Endothelial cell of umbilical vein (primary cell): ENCODE data around the gene FLRT2. TPM values are rescaled to one million over a fixed set of nuclear protein-coding genes. Genes with fewer than 3 reads are reported as not detected.

ENCODE experiments used
- BruUV-seq: library from RNA; stranded (reverse); fragments of 400-500 nt; replicated peaks from 2 replicates; lab custom pipeline; 2021; lab: Mats Ljungman, UMichigan
- CTCF ChIA-PET: fragments of 300-600, 350-600 bp; sonication (Branson Sonifier 250); formaldehyde crosslinking; loops from one replicate; lab custom pipeline; 2021; ENCODE audit warnings: antibody characterized with exemption, inconsistent platforms; lab: Charles Lee
- POLR2A ChIA-PET: fragments of 300-600, 350-600 bp; sonication (Branson Sonifier 250); formaldehyde crosslinking; loops from one replicate; lab custom pipeline; 2021; ENCODE audit warnings: antibody characterized with exemption, inconsistent platforms; lab: Charles Lee
- DNase-seq: peaks from one replicate; pipeline ENCODE4 v3.0.0-alpha.2; 2011; ENCODE audit warnings: low read depth, low spot score
- FAIRE-seq: peaks from 2 replicates; lab custom pipeline; 2011; peaks lifted over from hg19 to GRCh38; lab: Jason Lieb, UNC
- H2AFZ ChIP-seq: 2 replicates; pipeline ENCODE4 v1.6.0; 2012; ENCODE audit warnings: low read depth, low read length, control low read depth, inconsistent platforms
- H3K27ac ChIP-seq: 2 replicates; pipeline ENCODE4 v1.5.1; 2011; ENCODE audit warnings: low read depth, mild to moderate bottlenecking, control low read depth, low read length, moderate library complexity; ENCODE audit not compliant: insufficient read depth
- H3K27me3 ChIP-seq, 2 experiments: 2 replicates each; pipeline versions ENCODE4 v1.6.0 to v1.6.1; 2011; ENCODE audit warnings: low read length in 2 of 2, mixed read lengths in 1 of 2; ENCODE audit not compliant: control insufficient read depth in 2 of 2, insufficient read depth in 2 of 2
- H3K36me3 ChIP-seq, 2 experiments: 2 replicates in 1 of 2; 3 replicates in 1 of 2; pipeline ENCODE4 v1.5.1; 2011; ENCODE audit warnings: low read length in 2 of 2, mild to moderate bottlenecking in 1 of 2, moderate library complexity in 1 of 2; ENCODE audit not compliant: control insufficient read depth in 2 of 2, insufficient read depth in 2 of 2; ENCODE audit errors: extremely low read depth in 1 of 2
- H3K4me1 ChIP-seq: 3 replicates; pipeline ENCODE4 v1.5.1; 2011; ENCODE audit warnings: mild to moderate bottlenecking, low read length; ENCODE audit not compliant: control insufficient read depth, insufficient read depth; ENCODE audit errors: extremely low read depth
- H3K4me2 ChIP-seq: 2 replicates; pipeline ENCODE4 v1.6.1; 2011; ENCODE audit warnings: low read length, control low read depth, mixed read lengths; ENCODE audit not compliant: insufficient read depth
- H3K4me3 ChIP-seq, 3 experiments: fragments of 200-600 bp in 1 of 3; sonication (generic), shearing (Covaris generic) in 1 of 3; replicated peaks in 1 of 3; 2 replicates each; pipeline ENCODE4 v1.5.1; 2011 to 2016; ENCODE audit warnings: control low read depth in 3 of 3, low read length in 3 of 3, mild to moderate bottlenecking in 2 of 3, inconsistent platforms in 1 of 3, low read depth in 1 of 3, moderate library complexity in 1 of 3; ENCODE audit not compliant: insufficient read depth in 1 of 3
- H3K79me2 ChIP-seq: 2 replicates; pipeline ENCODE4 v1.6.0; 2012; ENCODE audit warnings: low read length, inconsistent platforms; ENCODE audit not compliant: control insufficient read depth, insufficient read depth
- H3K9ac ChIP-seq: replicated peaks from 2 replicates; pipeline ENCODE3; 2011; ENCODE audit warnings: low read length, control low read depth; ENCODE audit not compliant: insufficient read depth; ENCODE audit errors: extremely low read depth
- H3K9me1 ChIP-seq: replicated peaks from 3 replicates; pipeline ENCODE4 v1.6.0; 2011; ENCODE audit warnings: mild to moderate bottlenecking, low read length; ENCODE audit not compliant: control insufficient read depth, insufficient read depth; ENCODE audit errors: extremely low read depth
- H3K9me3 ChIP-seq: replicated peaks from 2 replicates; pipeline ENCODE4 v1.5.1; 2012; ENCODE audit warnings: low read length, inconsistent platforms; ENCODE audit not compliant: control insufficient read depth, insufficient read depth
- H4K20me1 ChIP-seq: replicated peaks from 2 replicates; pipeline ENCODE3; 2011; ENCODE audit warnings: mild to moderate bottlenecking, low read length; ENCODE audit not compliant: control insufficient read depth, insufficient read depth; ENCODE audit errors: extremely low read depth
- CTCF ChIP-seq, 2 donors: IDR thresholded peaks; 1 replicate in 1 of 2; 2 replicates in 1 of 2; pipeline ENCODE4 v1.5.1; 2011; ENCODE audit warnings: low read length in 2 of 2, mild to moderate bottlenecking in 2 of 2, moderate library complexity in 2 of 2, control low read depth in 1 of 2, inconsistent platforms in 1 of 2, low read depth in 1 of 2; ENCODE audit not compliant: insufficient read depth in 1 of 2; ENCODE audit errors: extremely low read depth in 1 of 2
- EZH2 ChIP-seq: IDR thresholded peaks from 2 replicates; pipeline ENCODE4 v1.6.1; 2012; ENCODE audit warnings: borderline replicate concordance, low read depth, mild to moderate bottlenecking, moderate library complexity, low read length, inconsistent platforms; ENCODE audit not compliant: severe bottlenecking
- FOS ChIP-seq: IDR thresholded peaks from 2 replicates; pipeline ENCODE4 v1.6.1; 2011; ENCODE audit warnings: mild to moderate bottlenecking, low read length, moderate library complexity, borderline replicate concordance; ENCODE audit not compliant: insufficient read depth
- GATA2 ChIP-seq: IDR thresholded peaks from 2 replicates; pipeline ENCODE4 v1.7.0; 2011; ENCODE audit warnings: low read depth, mild to moderate bottlenecking, moderate library complexity, mixed read lengths, low read length; ENCODE audit not compliant: insufficient read length, insufficient read depth
- JUN ChIP-seq: IDR thresholded peaks from 2 replicates; pipeline ENCODE4 v1.6.1; 2011; ENCODE audit warnings: borderline replicate concordance, low read depth; ENCODE audit not compliant: insufficient read length, insufficient read depth
- MYC ChIP-seq: IDR thresholded peaks from one replicate; pipeline ENCODE4 v1.6.1; 2011; ENCODE audit warnings: mild to moderate bottlenecking, low read depth, low read length
- POLR2A ChIP-seq: IDR thresholded peaks from 2 replicates; pipeline ENCODE4 v1.6.1; 2012; ENCODE audit warnings: low read depth, mild to moderate bottlenecking, control low read depth, low read length
- POLR2AphosphoS5 ChIP-seq: IDR thresholded peaks from 2 replicates; pipeline ENCODE4 v1.6.1; 2012; ENCODE audit warnings: low read depth, mild to moderate bottlenecking, control low read depth, low read length, moderate library complexity; ENCODE audit not compliant: insufficient read depth
- dilution Hi-C: fragments of 300-500 bp; cut with MboI; formaldehyde crosslinking; loops from one replicate; pipeline ENCODE4 v1.15.0; 2019; ENCODE audit warnings: low sequenced_read_pairs; ENCODE audit not compliant: extremely low pct_ligation_motif_present
- intact Hi-C: fragments of 100-400 bp; cut with micrococcal nuclease; formaldehyde crosslinking; loops from one replicate; pipeline ENCODE4 v1.10.0; 2022
- polyA plus RNA-seq, 4 experiments: library from polyadenylated mRNA; depleted of rRNA in 3 of 4; stranded (reverse) in 3 of 4; unstranded in 1 of 4; fragments of >200 nt; gene quantifications; 2 replicates each; pipeline versions ENCODE4 v1.2.1 to v1.2.3, GENCODE V29; 2011 to 2012; ENCODE audit warnings: missing spikeins in 1 of 4
- total RNA-seq: library from RNA; stranded (reverse); gene quantifications from 2 replicates; pipeline ENCODE4 v1.2.3, GENCODE V29; 2021
- TF ChIP-seq, protein P1 (sequence below): IDR thresholded peaks from 2 replicates; pipeline ENCODE4 v1.6.1; 2011; ENCODE audit not compliant: insufficient read depth, insufficient read length

FLRT2 gene
- total and polyA plus RNA-seq, 2 donors (not counting 3 experiments of a cell fraction or from before 2014, with no cell fraction given) = 202 to 229 TPM

GRCh38 chr14:85602345-85602744 is 72.4 kb downstream of the FLRT2 start:
- FAIRE-seq (no peak), DNase-seq (no peak)
- H3K79me2 ChIP-seq = no peaks in the 10 kb centered on the region
- no peak for TF ChIP-seq POLR2A
- TF ChIP-seq JUN = no peak
- TF ChIP-seq EZH2 = no peak
- TF ChIP-seq CTCF (IDR thresholded peaks at IDR 0.05; ENCODE audit: extremely low read depth in 1 of 2, insufficient read depth in 1 of 2, low read depth in 1 of 2, low read length in 2 of 2) = no peak
- H4K20me1 ChIP-seq = no peaks in the 10 kb centered on the region
- ChIA-PET POLR2A (no interaction called here), CTCF (no interaction called here)
- no peak overlapping the region for H3K27ac ChIP-seq
- no peak overlapping the region for H2AFZ ChIP-seq
- H3K36me3 ChIP-seq = peaks cover 0 to 7% of the 10 kb centered on the region in 2 experiments
- no peak overlapping the region for H3K4me2 ChIP-seq
- H3K4me1 ChIP-seq = no peaks in the 10 kb centered on the region
- H3K27me3 ChIP-seq = no peaks in the 10 kb centered on the region
- H3K9ac ChIP-seq = no peak overlapping the region
- intact Hi-C loops (no loop called here), dilution Hi-C loops (no loop called here)
- no peak overlapping the region for H3K4me3 ChIP-seq
- no TSS peak for BruUV-seq
- no peaks in the 10 kb centered on the region for H3K9me3 ChIP-seq
- no peaks in the 10 kb centered on the region for H3K9me1 ChIP-seq

GRCh38 chr14:85604021-85604420 is 74.1 kb downstream of the FLRT2 start:
- BruUV-seq = no TSS peak
- Histone ChIP-seq H3K4me2 (no peak overlapping the region), H3K4me3 (no peak overlapping the region), H2AFZ (no peak overlapping the region), H3K27ac (no peak overlapping the region), H3K9ac (no peak overlapping the region), H3K79me2 (no peaks in the 10 kb centered on the region), H3K9me1 (no peaks in the 10 kb centered on the region), H3K27me3 (no peaks in the 10 kb centered on the region), H3K9me3 (no peaks in the 10 kb centered on the region), H4K20me1 (no peaks in the 10 kb centered on the region), H3K4me1 (no peaks in the 10 kb centered on the region), H3K36me3 (peaks cover 0 to 7% of the 10 kb centered on the region in 2 experiments)
- no peak for DNase-seq
- intact Hi-C loops (no loop called here), dilution Hi-C loops (no loop called here)
- no peak for TF ChIP-seq EZH2
- TF ChIP-seq, protein P1, sequence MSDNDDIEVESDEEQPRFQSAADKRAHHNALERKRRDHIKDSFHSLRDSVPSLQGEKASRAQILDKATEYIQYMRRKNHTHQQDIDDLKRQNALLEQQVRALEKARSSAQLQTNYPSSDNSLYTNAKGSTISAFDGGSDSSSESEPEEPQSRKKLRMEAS = no peak
- no peak for TF ChIP-seq FOS
- no peak for TF ChIP-seq GATA2
- TF ChIP-seq JUN = no peak
- no peak for TF ChIP-seq MYC
- no peak for TF ChIP-seq POLR2AphosphoS5
- TF ChIP-seq CTCF (IDR thresholded peaks at IDR 0.05; ENCODE audit: extremely low read depth in 1 of 2, insufficient read depth in 1 of 2, low read depth in 1 of 2, low read length in 2 of 2) = no peak
- no peak for TF ChIP-seq POLR2A
- FAIRE-seq = no peak
- ChIA-PET CTCF (no interaction called here), POLR2A (no interaction called here)
